Subcutaneous abdominal adipose tissue (tissue), 5 donors: Measurements from ENCODE around the gene TGM2.

ENCODE experiments used
- H3K27ac ChIP-seq: one replicate; pipeline ENCODE4 v1.7.0; 2013; ENCODE audit warnings: low read depth, mild to moderate bottlenecking, inconsistent platforms, low read length, moderate library complexity
- H3K27me3 ChIP-seq, 5 donors: one replicate each; pipeline ENCODE4 v1.7.0; 2013; ENCODE audit warnings: low read length in 5 of 5, inconsistent platforms in 1 of 5; ENCODE audit not compliant: control insufficient read depth in 5 of 5, insufficient read depth in 4 of 5
- H3K36me3 ChIP-seq, 5 donors: one replicate each; pipeline ENCODE4 v1.7.0; 2013; ENCODE audit warnings: low read length in 5 of 5; ENCODE audit not compliant: control insufficient read depth in 5 of 5, insufficient read depth in 5 of 5
- H3K4me1 ChIP-seq, 5 donors: one replicate each; pipeline ENCODE4 v1.7.0; 2013; ENCODE audit warnings: low read length in 5 of 5, mild to moderate bottlenecking in 3 of 5, moderate library complexity in 1 of 5; ENCODE audit not compliant: control insufficient read depth in 5 of 5, insufficient read depth in 5 of 5
- H3K4me3 ChIP-seq, 5 donors: one replicate each; pipeline ENCODE4 v1.7.0; 2013; ENCODE audit warnings: low read length in 5 of 5, low read depth in 1 of 5
- H3K9ac ChIP-seq, 5 donors: one replicate each; pipeline ENCODE4 v1.7.0; 2013; ENCODE audit warnings: low read length in 5 of 5, mild to moderate bottlenecking in 4 of 5, moderate library complexity in 3 of 5
- H3K9me3 ChIP-seq, 5 donors: one replicate each; pipeline ENCODE4 v1.7.0; 2013; ENCODE audit warnings: low read length in 5 of 5; ENCODE audit not compliant: control insufficient read depth in 5 of 5
- donor health status: healthy.
- donor health status: healthy.
- donor health status: healthy.
- donor health status: healthy.
- donor health status: healthy.

Gene TGM2

DNA sequence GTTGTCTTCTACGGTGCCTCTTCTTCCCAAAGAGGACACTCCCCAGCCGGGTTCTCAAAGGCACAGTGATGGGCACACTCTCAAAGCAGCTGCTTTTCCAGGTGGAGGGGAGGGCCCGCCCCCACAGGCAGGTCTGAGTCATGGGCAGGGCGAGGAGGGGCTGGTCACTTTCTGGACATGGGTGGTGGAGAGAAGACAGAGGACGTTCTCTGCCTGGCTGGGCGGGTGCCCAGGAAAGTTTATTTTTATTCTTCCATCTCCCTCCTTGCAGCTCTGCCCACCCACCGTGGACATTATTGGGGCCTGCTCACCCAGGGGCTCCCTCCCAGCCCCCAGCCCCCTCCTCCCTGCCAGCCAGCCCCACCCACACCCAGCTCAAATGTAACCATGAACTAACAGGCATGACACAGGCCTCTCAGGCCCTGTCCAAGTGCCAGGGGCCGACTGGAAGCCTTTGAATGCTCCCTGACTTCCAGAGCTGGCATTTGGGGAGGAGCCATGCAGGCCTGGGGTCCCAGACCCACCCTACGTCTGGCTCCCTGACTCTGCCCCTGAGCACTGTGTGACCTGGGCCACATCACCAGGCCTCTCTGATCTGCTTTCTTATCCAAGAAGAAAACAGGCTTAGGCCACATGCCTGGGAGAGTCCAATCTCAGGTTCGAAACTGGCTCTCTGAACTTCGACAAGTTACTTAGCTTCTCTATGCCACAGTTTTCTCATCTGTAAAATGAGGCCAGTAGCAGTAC, 8.0 kb downstream of the TGM2 start:
- no peak overlapping the region for H3K9ac ChIP-seq
- H3K4me1 ChIP-seq, result peaks cover under 1 to 67% (median 19%) of the 10 kb centered on the region in 5 donors
- H3K9me3 ChIP-seq, result no peaks in the 10 kb centered on the region
- peak overlapping the region; percentile 72 for H3K27ac ChIP-seq
- H3K27me3 ChIP-seq, result no peaks in the 10 kb centered on the region
- H3K36me3 ChIP-seq, result peaks cover 0 to 2% (median 0%) of the 10 kb centered on the region in 5 donors
- H3K4me3 ChIP-seq, result no peak overlapping the region

DNA sequence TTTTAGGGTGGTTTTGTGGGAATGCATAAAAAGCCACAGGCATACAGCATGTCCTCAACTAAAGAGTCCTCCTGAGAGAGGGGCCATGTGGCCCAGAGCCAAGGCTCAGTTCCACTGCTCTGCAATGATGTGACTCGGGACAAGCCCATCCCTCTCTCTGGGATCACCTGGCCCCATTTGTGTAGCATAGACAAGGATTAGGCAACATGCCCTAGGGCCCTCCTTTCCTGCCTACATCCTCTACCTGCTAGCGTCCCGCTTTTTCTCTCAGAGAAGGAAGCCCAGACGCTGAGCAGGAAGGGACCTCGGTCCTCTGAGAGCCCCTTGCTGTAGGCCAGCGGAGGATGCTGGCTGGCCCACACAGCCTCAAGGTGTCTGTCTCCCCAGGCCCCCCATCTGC, 8.8 kb downstream of the TGM2 start:
- Histone ChIP-seq H3K36me3 (peaks cover 0 to under 1% (median 0%) of the 10 kb centered on the region in 5 donors), H3K27ac (no peak overlapping the region), H3K27me3 (no peaks in the 10 kb centered on the region), H3K4me3 (no peak overlapping the region), H3K9ac (no peak overlapping the region), H3K9me3 (no peaks in the 10 kb centered on the region), H3K4me1 (peaks cover 3 to 75% (median 25%) of the 10 kb centered on the region in 5 donors)

DNA sequence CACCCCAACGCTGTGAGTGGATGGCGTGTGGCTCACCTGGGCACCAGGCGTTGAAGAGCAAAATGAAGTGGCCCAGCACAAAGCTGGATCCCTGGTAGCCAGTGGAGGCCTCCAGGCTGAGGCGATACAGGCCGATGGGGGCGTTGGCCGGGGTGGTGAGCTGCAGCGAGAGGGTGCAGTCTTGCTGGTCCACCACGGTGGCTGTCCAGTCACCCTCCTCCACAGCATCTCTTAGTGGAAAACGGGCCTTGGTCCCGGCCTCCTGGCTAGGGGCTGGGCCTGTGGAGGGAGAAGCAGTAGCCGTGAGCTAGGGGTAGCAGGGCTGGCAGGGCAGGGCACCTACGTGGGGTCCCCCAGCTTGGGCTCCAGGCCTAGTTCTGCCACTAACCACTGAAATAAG, 9.3 kb downstream of the TGM2 start:
- H3K4me3 ChIP-seq, result no peak overlapping the region
- H3K36me3 ChIP-seq, result peaks cover 0 to under 1% (median 0%) of the 10 kb centered on the region in 5 donors
- no peaks in the 10 kb centered on the region for H3K9me3 ChIP-seq
- H3K9ac ChIP-seq, result no peak overlapping the region
- H3K27me3 ChIP-seq, result no peaks in the 10 kb centered on the region
- H3K27ac ChIP-seq, result no peak overlapping the region
- peaks cover 3 to 77% (median 25%) of the 10 kb centered on the region in 5 donors for H3K4me1 ChIP-seq

DNA sequence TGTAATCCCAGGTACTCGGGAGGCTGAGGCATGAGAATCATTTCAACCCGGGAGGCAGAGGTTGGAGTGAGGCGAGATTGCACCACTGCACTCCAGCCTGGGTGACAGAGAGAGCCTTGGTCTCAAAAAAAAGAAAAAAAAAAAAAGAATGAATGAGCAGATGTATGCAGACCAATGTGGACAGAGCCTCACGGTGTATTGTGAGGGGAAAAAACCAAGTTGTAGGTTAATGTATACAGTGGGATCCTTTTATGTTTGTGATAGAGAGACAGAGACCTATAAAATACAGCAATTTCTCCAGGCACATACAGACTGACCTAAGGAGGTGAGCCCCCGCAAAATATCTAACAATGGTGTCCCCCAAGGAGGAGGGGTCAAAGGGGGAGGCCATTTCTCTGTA, 11.7 kb downstream of the TGM2 start:
- H3K4me1 ChIP-seq, result peaks cover 3 to 66% (median 23%) of the 10 kb centered on the region in 5 donors
- no peak overlapping the region for H3K4me3 ChIP-seq
- no peaks in the 10 kb centered on the region for H3K27me3 ChIP-seq
- H3K9me3 ChIP-seq, result no peaks in the 10 kb centered on the region
- H3K36me3 ChIP-seq, result peaks cover 0 to 8% (median 0%) of the 10 kb centered on the region in 5 donors
- H3K9ac ChIP-seq, result no peak overlapping the region
- H3K27ac ChIP-seq, result peak overlapping the region; percentile 75

DNA sequence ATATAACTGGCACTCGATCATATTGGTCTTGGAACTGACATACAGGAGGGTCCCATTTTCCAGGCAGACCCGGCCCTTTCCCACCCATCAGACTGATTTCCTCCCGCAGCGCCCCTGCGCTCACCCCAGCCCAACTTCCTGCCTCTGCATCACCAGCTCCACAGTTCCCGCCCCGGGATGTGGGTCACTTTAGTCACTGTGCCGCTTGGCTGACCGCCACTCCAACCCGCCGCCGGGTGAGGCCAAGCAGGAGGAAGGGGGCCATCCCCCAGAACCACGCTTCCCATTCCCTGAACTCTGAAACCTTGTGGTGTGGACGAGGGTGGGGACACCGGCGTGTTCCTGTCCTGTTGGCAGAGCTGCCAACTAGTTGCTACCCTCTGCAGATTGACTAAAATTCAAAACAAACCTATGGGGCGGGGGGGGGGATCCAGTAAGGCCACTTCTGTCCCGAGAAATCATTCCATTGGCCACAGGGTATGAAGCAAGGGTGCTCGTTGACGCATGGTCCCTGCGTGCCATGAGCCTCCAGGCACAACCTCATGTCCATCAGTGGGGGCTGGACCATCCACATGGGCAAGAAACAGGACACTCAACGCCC, 12.3 kb downstream of the TGM2 start:
- Histone ChIP-seq H3K27ac (peak overlapping the region; percentile 74), H3K4me1 (peaks cover 3 to 59% (median 17%) of the 10 kb centered on the region in 5 donors), H3K36me3 (peaks cover 0 to 11% (median 0%) of the 10 kb centered on the region in 5 donors), H3K9me3 (no peaks in the 10 kb centered on the region), H3K9ac (peak overlapping the region in 1 of 5 donors; percentile 17), H3K27me3 (no peaks in the 10 kb centered on the region), H3K4me3 (peak overlapping the region in 2 of 5 donors; percentile 11 to 22)

DNA sequence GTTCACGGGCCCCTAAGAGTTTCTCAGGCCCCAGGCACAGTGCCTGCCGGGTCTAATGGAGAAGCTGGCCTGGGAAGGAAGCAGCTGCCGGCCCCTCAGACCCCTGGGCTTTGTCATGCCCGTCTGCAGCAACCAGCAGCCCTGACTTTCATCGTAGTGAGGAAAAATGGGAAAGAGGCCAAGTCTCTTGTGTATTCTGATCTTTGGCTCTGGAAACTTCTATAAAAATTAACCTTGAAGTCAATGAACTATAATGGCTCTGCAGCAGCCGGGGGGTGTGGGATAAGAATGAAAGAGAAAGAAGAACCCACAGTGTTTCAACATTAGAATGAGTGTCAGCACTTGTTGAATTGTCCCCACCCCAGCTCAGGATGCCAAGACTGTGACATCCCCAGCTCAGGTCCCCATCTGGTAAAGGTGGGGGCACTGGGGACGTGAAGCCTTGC, 12.9 kb downstream of the TGM2 start:
- Histone ChIP-seq H3K4me3 (peak overlapping the region in 3 of 5 donors; percentile 11 to 21 (median 19)), H3K36me3 (peaks cover 0 to 11% (median under 1%) of the 10 kb centered on the region in 5 donors), H3K9ac (peak overlapping the region in 1 of 5 donors; percentile 33), H3K27ac (peak overlapping the region; percentile 74), H3K9me3 (no peaks in the 10 kb centered on the region), H3K4me1 (peaks cover 2 to 54% (median 16%) of the 10 kb centered on the region in 5 donors), H3K27me3 (no peaks in the 10 kb centered on the region)

DNA sequence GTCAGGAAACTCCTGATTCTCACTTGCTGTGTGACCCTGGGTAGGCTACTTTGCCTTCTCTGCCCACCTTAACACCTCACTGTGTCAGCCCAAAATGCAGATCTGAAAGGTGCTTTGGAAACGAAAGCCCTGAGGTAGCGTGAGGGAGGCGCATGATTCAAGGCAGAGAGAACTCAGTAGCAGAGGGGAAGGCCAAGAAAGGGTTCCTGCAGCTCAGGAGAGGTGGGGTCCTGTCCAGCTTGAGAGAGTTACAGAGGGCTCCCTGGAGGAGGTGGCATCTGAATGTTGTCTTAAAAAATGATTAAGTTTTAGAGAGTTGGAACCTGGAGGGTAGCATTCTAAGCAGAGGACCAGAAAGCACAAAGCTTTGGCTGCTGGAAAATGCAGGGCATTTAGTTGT, 13.6 kb downstream of the TGM2 start:
- H3K36me3 ChIP-seq, result peaks cover 0 to 14% (median 8%) of the 10 kb centered on the region in 5 donors
- H3K27ac ChIP-seq, result peak overlapping the region; percentile 74
- no peak overlapping the region for H3K9ac ChIP-seq

DNA sequence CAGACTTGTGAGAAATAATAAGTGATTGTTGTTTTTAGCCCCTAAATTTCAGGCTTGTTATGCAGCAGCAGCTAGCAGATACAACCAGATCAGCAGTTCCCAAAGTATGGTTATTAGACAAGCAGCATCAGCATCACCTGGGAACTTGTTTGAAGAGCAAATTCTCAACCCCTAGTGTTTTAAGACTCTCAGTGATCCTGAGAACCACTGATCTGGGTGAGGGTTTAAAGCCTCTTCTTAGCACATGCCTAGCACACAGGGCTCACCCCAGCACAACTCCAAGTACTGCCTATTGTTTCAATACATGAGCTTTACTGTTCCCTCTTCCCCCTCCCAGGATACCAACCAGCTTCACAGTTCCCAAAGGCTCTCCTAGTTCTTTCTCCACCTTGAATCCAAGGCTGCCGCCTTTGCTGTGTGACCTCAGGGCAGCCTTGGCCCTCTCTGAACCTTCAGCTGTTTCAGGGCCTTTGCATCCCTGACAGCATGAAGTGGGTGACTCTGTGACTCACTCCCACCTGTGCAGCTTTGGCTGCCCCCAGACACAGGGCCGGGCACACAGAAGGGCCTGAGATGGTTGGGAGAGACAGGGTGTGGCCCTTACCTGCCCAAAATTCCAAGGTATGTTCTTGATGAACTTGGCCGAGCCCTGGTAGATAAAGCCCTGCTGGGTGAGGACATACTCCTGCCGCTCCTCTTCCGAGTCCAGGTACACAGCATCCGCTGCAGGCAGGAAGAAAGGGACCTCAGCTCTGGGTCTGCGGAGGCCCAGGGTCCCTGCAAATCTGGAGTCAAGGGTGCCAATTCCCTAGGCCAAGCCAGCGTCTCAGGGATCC, 14.5 kb downstream of the TGM2 start:
- Histone ChIP-seq H3K4me1 (peaks cover 2 to 38% (median 16%) of the 10 kb centered on the region in 5 donors), H3K9me3 (no peaks in the 10 kb centered on the region), H3K36me3 (peaks cover 0 to 16% (median 9%) of the 10 kb centered on the region in 5 donors), H3K4me3 (no peak overlapping the region), H3K27me3 (no peaks in the 10 kb centered on the region), H3K9ac (no peak overlapping the region), H3K27ac (no peak overlapping the region)

More for the DNA sequence above, 13.6 kb downstream of the TGM2 start:
- Histone ChIP-seq H3K4me1 (peaks cover 2 to 47% (median 16%) of the 10 kb centered on the region in 5 donors), H3K9me3 (no peaks in the 10 kb centered on the region), H3K4me3 (no peak overlapping the region), H3K27me3 (no peaks in the 10 kb centered on the region)

DNA sequence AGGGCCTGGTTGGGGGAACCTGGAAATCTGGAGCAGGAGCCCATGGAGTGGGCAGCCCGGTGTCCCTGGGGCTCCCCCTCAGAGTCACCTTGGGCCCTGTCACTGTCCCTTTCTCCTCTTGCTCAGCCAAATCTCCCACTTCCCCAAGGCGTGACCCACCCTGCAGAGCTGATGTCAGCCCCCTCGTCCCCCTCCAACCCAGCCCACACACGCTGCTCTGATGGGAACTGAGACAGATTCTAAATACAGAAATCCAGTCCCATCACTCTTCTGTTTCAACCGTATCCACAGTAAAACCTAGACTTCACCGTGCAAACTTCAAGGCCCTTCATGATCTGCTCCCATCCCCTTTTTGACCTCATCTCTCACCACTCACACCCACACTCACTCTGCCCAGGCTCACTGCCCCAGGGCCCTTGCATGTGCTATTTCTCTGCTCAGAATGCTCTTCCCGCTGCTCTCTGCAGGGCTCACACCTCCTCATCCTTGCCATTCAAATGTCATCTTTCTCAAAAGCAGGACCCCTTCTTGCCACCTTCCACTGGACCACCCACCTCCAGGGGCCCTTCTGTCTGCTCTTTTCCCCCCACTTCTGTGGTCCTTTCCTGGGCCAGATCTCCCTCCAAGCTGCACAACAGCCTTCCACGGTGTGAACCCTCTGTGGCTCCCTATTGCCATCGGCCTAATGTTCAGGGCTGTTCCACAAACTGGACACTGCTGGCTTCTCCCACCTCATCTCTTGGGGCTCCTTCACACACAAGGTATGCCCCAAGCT, 16.6 kb downstream of the TGM2 start:
- H3K27me3 ChIP-seq, result no peaks in the 10 kb centered on the region
- H3K27ac ChIP-seq, result no peak overlapping the region
- H3K36me3 ChIP-seq, result peaks cover 0 to 16% (median 9%) of the 10 kb centered on the region in 5 donors
- H3K4me1 ChIP-seq, result peaks cover 8 to 39% (median 35%) of the 10 kb centered on the region in 5 donors
- H3K9me3 ChIP-seq, result no peaks in the 10 kb centered on the region
- no peak overlapping the region for H3K4me3 ChIP-seq
- no peak overlapping the region for H3K9ac ChIP-seq
